GM12891 (cell line): Measurements from ENCODE around the gene S100A4.

Experiments used
- PAX5 ChIP-seq: IDR thresholded peaks from 2 replicates; pipeline ENCODE4 v1.6.1; 2011; ENCODE audit warnings: low read length, moderate library complexity, mild to moderate bottlenecking; ENCODE audit not compliant: insufficient read depth, severe bottlenecking
- POLR2A ChIP-seq: IDR thresholded peaks from 2 replicates; pipeline ENCODE4 v1.6.1; 2011; ENCODE audit warnings: low read depth, low read length, control low read depth
- POLR2AphosphoS5 ChIP-seq: IDR thresholded peaks from 2 replicates; pipeline ENCODE4 v1.6.1; 2011; ENCODE audit warnings: low read depth, low read length, control low read depth

- TF ChIP-seq POLR2A = no peak
- TF ChIP-seq PAX5 = no peak
- no peak for TF ChIP-seq POLR2AphosphoS5
Measured at GRCh38 chr1:153578936-153579335, 33.3 kb upstream of the S100A4 start.
